IMR-90 (cell line): ENCODE results near the gene MYO7B. TPM values are rescaled to one million over a fixed set of nuclear protein-coding genes. Genes with fewer than 3 reads are reported as not detected.

ENCODE experiments used
- ATAC-seq: fragments of 200-7000 bp; cut with Tn5 transposase; 2 replicates; pipeline ENCODE4 v1.9.1; 2020; ENCODE audit warnings: low read depth, mild to moderate bottlenecking, moderate library complexity
- BruUV-seq: library from RNA; stranded (reverse); fragments of 400-500 nt; replicated peaks from 2 replicates; lab custom pipeline; 2021; lab: Mats Ljungman, UMichigan
- CTCF ChIA-PET: fragments of 300-600 bp; formaldehyde crosslinking; extraction: SDS; loops from one replicate; lab custom pipeline; 2021; ENCODE audit warnings: antibody characterized with exemption; lab: Yijun Ruan, JAX
- POLR2A ChIA-PET: fragments of 300-600 bp; sonication (Branson Sonifier 250); formaldehyde crosslinking; loops from one replicate; lab custom pipeline; 2022; ENCODE audit warnings: antibody characterized with exemption; ENCODE audit not compliant: unreplicated experiment; lab: Charles Lee
- DNase-seq: peaks from one replicate; pipeline ENCODE4 v3.0.0; 2013
- H2AFZ ChIP-seq: replicated peaks from 2 replicates; pipeline ENCODE3; 2013; ENCODE audit warnings: low read length, mild to moderate bottlenecking; ENCODE audit not compliant: poor library complexity
- H2AK5ac ChIP-seq: 2 replicates; pipeline ENCODE4 v1.6.1; 2013; ENCODE audit warnings: low read depth, low read length, inconsistent platforms
- H2AK9ac ChIP-seq: replicated peaks from 2 replicates; pipeline ENCODE3; 2013; ENCODE audit warnings: mild to moderate bottlenecking, low read depth, low read length, moderate library complexity; ENCODE audit not compliant: poor library complexity
- H2BK120ac ChIP-seq: 2 replicates; pipeline ENCODE4 v1.6.1; 2013; ENCODE audit warnings: low read depth, low read length, inconsistent platforms
- H2BK15ac ChIP-seq: 3 replicates; pipeline ENCODE4 v1.6.1; 2013; ENCODE audit warnings: low read depth, low read length, inconsistent platforms
- H2BK20ac ChIP-seq: 2 replicates; pipeline ENCODE4 v1.6.1; 2013; ENCODE audit warnings: low read depth, mild to moderate bottlenecking, inconsistent platforms, low read length, moderate library complexity
- H2BK5ac ChIP-seq: 2 replicates; pipeline ENCODE4 v1.6.1; 2013; ENCODE audit warnings: mild to moderate bottlenecking, low read depth, low read length, inconsistent platforms; ENCODE audit not compliant: poor library complexity, severe bottlenecking
- H3K14ac ChIP-seq: replicated peaks from 2 replicates; pipeline ENCODE4 v1.6.1; 2013; ENCODE audit warnings: low read depth, low read length, inconsistent platforms
- H3K18ac ChIP-seq: 2 replicates; pipeline ENCODE4 v1.6.1; 2013; ENCODE audit warnings: low read depth, low read length, control low read depth
- H3K23ac ChIP-seq: 2 replicates; pipeline ENCODE4 v1.6.1; 2013; ENCODE audit warnings: low read depth, low read length, inconsistent platforms
- H3K27ac ChIP-seq: 2 replicates; pipeline ENCODE4 v1.5.1; 2013; ENCODE audit warnings: mild to moderate bottlenecking, control low read depth, low read length; ENCODE audit not compliant: insufficient read depth
- H3K27me3 ChIP-seq: 2 replicates; pipeline ENCODE4 v1.6.1; 2013; ENCODE audit warnings: low read length; ENCODE audit not compliant: control insufficient read depth, insufficient read depth
- H3K36me3 ChIP-seq: 2 replicates; pipeline ENCODE4 v1.6.1; 2013; ENCODE audit warnings: low read length, mixed read lengths; ENCODE audit not compliant: control insufficient read depth, insufficient read depth
- H3K4ac ChIP-seq: 2 replicates; pipeline ENCODE4 v1.6.1; 2013; ENCODE audit warnings: low read depth, low read length, inconsistent platforms
- H3K4me1 ChIP-seq: 2 replicates; pipeline ENCODE4 v1.6.1; 2013; ENCODE audit warnings: low read length, mixed read lengths; ENCODE audit not compliant: control insufficient read depth, insufficient read depth
- H3K4me2 ChIP-seq: 2 replicates; pipeline ENCODE4 v1.6.1; 2013; ENCODE audit warnings: low read depth, mild to moderate bottlenecking, control low read depth, low read length, moderate library complexity
- H3K4me3 ChIP-seq: 2 replicates; pipeline ENCODE4 v1.5.1; 2013; ENCODE audit warnings: low read depth, mild to moderate bottlenecking, control low read depth, low read length, moderate library complexity; ENCODE audit not compliant: insufficient read depth
- H3K56ac ChIP-seq: 2 replicates; pipeline ENCODE4 v1.6.1; 2013; ENCODE audit warnings: low read length, inconsistent platforms; ENCODE audit not compliant: insufficient read depth; ENCODE audit errors: extremely low read depth
- H3K79me1 ChIP-seq, 2 experiments: 2 replicates each; pipeline ENCODE4 v1.6.1; 2013; ENCODE audit warnings: low read length in 2 of 2, inconsistent platforms in 1 of 2, low read depth in 1 of 2
- H3K9ac ChIP-seq: 2 replicates; pipeline ENCODE4 v1.6.1; 2013; ENCODE audit warnings: low read depth, low read length, control low read depth
- H3K9me1 ChIP-seq: 2 replicates; pipeline ENCODE4 v1.6.1; 2013; ENCODE audit warnings: low read length, inconsistent platforms; ENCODE audit not compliant: insufficient read depth
- H3K9me3 ChIP-seq: 2 replicates; pipeline ENCODE4 v1.6.1; 2013; ENCODE audit warnings: low read length; ENCODE audit not compliant: control insufficient read depth, insufficient read depth
- H4K20me1 ChIP-seq: 2 replicates; pipeline ENCODE4 v1.6.1; 2013; ENCODE audit warnings: low read length, inconsistent platforms; ENCODE audit not compliant: insufficient read depth
- H4K5ac ChIP-seq: 2 replicates; pipeline ENCODE4 v1.6.1; 2013; ENCODE audit warnings: mild to moderate bottlenecking, low read depth, low read length, control low read depth
- H4K8ac ChIP-seq, 2 experiments: 2 replicates each; pipeline ENCODE4 v1.6.1; 2013; ENCODE audit warnings: low read depth in 2 of 2, low read length in 2 of 2, control low read depth in 1 of 2, inconsistent platforms in 1 of 2
- H4K91ac ChIP-seq: 2 replicates; pipeline ENCODE4 v1.6.1; 2013; ENCODE audit warnings: low read depth, low read length, inconsistent platforms; ENCODE audit not compliant: insufficient read depth
- BHLHE40 ChIP-seq: fragments of 150-350 bp; IDR thresholded peaks from 2 replicates; pipeline ENCODE4 v1.6.1; 2016; ENCODE audit warnings: mild to moderate bottlenecking, low read depth, low read length
- CEBPB ChIP-seq: IDR thresholded peaks from 2 replicates; pipeline ENCODE4 v1.6.1; 2012; ENCODE audit warnings: low read depth, low read length, improper control_type of control experiment
- CHD1 ChIP-seq: IDR thresholded peaks from 2 replicates; pipeline ENCODE4 v1.6.1; 2012; ENCODE audit warnings: low read depth, low read length, improper control_type of control experiment
- CTCF ChIP-seq: conservative IDR thresholded peaks from 2 replicates; pipeline ENCODE4 v1.5.1; 2012; ENCODE audit warnings: mild to moderate bottlenecking, low read depth, low read length, improper control_type of control experiment
- ELK1 ChIP-seq: fragments of 150-350 bp; IDR thresholded peaks from 2 replicates; pipeline ENCODE4 v1.6.1; 2016; ENCODE audit warnings: low read depth, mild to moderate bottlenecking, low read length, moderate library complexity, borderline replicate concordance
- FOS ChIP-seq: fragments of 150-350 bp; IDR thresholded peaks from 2 replicates; pipeline ENCODE4 v1.6.1; 2016; ENCODE audit warnings: low read depth, low read length
- MAFK ChIP-seq: IDR thresholded peaks from 2 replicates; pipeline ENCODE4 v1.6.1; 2012; ENCODE audit warnings: low read depth, low read length, improper control_type of control experiment
- MAZ ChIP-seq: IDR thresholded peaks from 2 replicates; pipeline ENCODE4 v1.6.1; 2012; ENCODE audit warnings: low read depth, mild to moderate bottlenecking, low read length, improper control_type of control experiment, moderate library complexity, borderline replicate concordance
- MXI1 ChIP-seq: IDR thresholded peaks from 2 replicates; pipeline ENCODE4 v1.6.1; 2012; ENCODE audit warnings: low read depth, mild to moderate bottlenecking, low read length, moderate library complexity, borderline replicate concordance
- POLR2A ChIP-seq: IDR thresholded peaks from 2 replicates; pipeline ENCODE4 v1.6.1; 2012; ENCODE audit warnings: mild to moderate bottlenecking, low read depth, low read length
- RAD21 ChIP-seq: IDR thresholded peaks from 2 replicates; pipeline ENCODE4 v1.6.1; 2012; ENCODE audit warnings: low read length, improper control_type of control experiment
- RCOR1 ChIP-seq: IDR thresholded peaks from 2 replicates; pipeline ENCODE4 v1.6.1; 2012; ENCODE audit warnings: mild to moderate bottlenecking, low read length, improper control_type of control experiment; ENCODE audit not compliant: insufficient replicate concordance
- SMC3 ChIP-seq: fragments of 150-350 bp; IDR thresholded peaks from 2 replicates; pipeline ENCODE4 v1.6.1; 2016; ENCODE audit warnings: low read depth, mild to moderate bottlenecking, antibody characterized with exemption, low read length, moderate library complexity
- USF2 ChIP-seq: fragments of 150-350 bp; IDR thresholded peaks from 2 replicates; pipeline ENCODE4 v1.6.1; 2017; ENCODE audit warnings: mild to moderate bottlenecking, antibody characterized with exemption, low read length, low read depth
- WGBS, 2 experiments: methylation state at CpG; one replicate each; pipeline versions ENCODE4 v1.1.5 to v1.1.7; 2013; ENCODE audit warnings: missing lambda C conversion rate in 2 of 2; ENCODE audit not compliant: insufficient read length in 1 of 2; ENCODE audit errors: extremely low coverage in 2 of 2; 5-methylcytosine and 5-hydroxymethylcytosine counted together
- dilution Hi-C: fragments of 300-500 bp; cut with HindIII; formaldehyde crosslinking; loops from one replicate; pipeline ENCODE4 v1.14.3; 2018; ENCODE audit warnings: low sequenced_read_pairs; ENCODE audit not compliant: unreplicated experiment
- in situ Hi-C: fragments of 300-500 bp; cut with MboI; formaldehyde crosslinking; loops from 3 replicates; pipeline ENCODE4 v1.14.3; 2019; ENCODE audit warnings: low sequenced_read_pairs, inconsistent platforms, mixed read lengths
- intact Hi-C: fragments of 100-400 bp; cut with micrococcal nuclease; formaldehyde crosslinking; loops from 2 replicates; pipeline ENCODE4 v1.10.0; 2022
- polyA plus RNA-seq, 3 experiments: library from polyadenylated mRNA; depleted of rRNA; stranded (reverse); fragments of >200 nt; gene quantifications; 2 replicates each; pipeline ENCODE4 v1.2.3, GENCODE V29; 2012; ENCODE audit warnings: low replicate concordance in 1 of 3
- total RNA-seq: library from RNA; depleted of rRNA; stranded (reverse); fragments of >200 nt; gene quantifications from 2 replicates; pipeline ENCODE4 v1.2.3, GENCODE V29; 2012

The MYO7B gene
- total and polyA plus RNA-seq, 2 of the 4 experiments (the other 2 are of a cell fraction), result 0.18 to 0.46 TPM

- H3K23ac ChIP-seq, result no peak overlapping the region
- no peak overlapping the region for H4K5ac ChIP-seq
- CTCF ChIA-PET, result no interaction called here
- ATAC-seq, result no peak
- H2BK5ac ChIP-seq, result no peak overlapping the region
- no peak overlapping the region for H2BK20ac ChIP-seq
- no peaks in the 10 kb centered on the region for H3K79me1 ChIP-seq
- 93% methylated on average over 5 of the region's 25 CpGs; no CpG with 5 or more reads in 1 of the 2 experiments for WGBS, 2 experiments
- no peak overlapping the region for H2BK15ac ChIP-seq
- no peak overlapping the region for H3K18ac ChIP-seq
- POLR2A ChIA-PET, result no interaction called here
- dilution Hi-C loops (no loop called here), intact Hi-C loops (no loop called here), in situ Hi-C loops (no loop called here)
- BruUV-seq, result no TSS peak
- peaks cover 2% of the 10 kb centered on the region; the same call in 1 of the 2 replicates for H3K4me1 ChIP-seq
- no peak overlapping the region for H4K91ac ChIP-seq
- H3K27ac ChIP-seq, result no peak overlapping the region
- H3K14ac ChIP-seq, result no peak overlapping the region
- H4K8ac ChIP-seq, result no peak overlapping the region
- H3K27me3 ChIP-seq, result no peaks in the 10 kb centered on the region; the same call in 1 of the 2 replicates
- H2AK9ac ChIP-seq, result no peak overlapping the region
- TF ChIP-seq BHLHE40 (no peak), CHD1 (no peak), SMC3 (no peak), USF2 (no peak), POLR2A (no peak), CEBPB (no peak), RAD21 (no peak), MXI1 (no peak), FOS (no peak), MAZ (no peak), ELK1 (no peak), MAFK (no peak), CTCF (no peak), RCOR1 (no peak)
- no peaks in the 10 kb centered on the region for H3K9me1 ChIP-seq
- no peaks in the 10 kb centered on the region for H4K20me1 ChIP-seq
- H3K4me2 ChIP-seq, result no peak overlapping the region
- H3K4me3 ChIP-seq, result no peak overlapping the region
- no peak overlapping the region for H2BK120ac ChIP-seq
- H2AK5ac ChIP-seq, result no peak overlapping the region
- DNase-seq, result no peak
- no peaks in the 10 kb centered on the region for H3K36me3 ChIP-seq
- H3K9me3 ChIP-seq, result no peaks in the 10 kb centered on the region
- H2AFZ ChIP-seq, result no peak overlapping the region
- no peak overlapping the region for H3K4ac ChIP-seq
- H3K9ac ChIP-seq, result no peak overlapping the region
- H3K56ac ChIP-seq, result no peak overlapping the region
Measured at GRCh38 chr2:127630864-127631540, 95.5 kb downstream of the MYO7B start.
